ENCODE measurements around the gene CHD9NB. TPM values are rescaled to one million over a fixed set of nuclear protein-coding genes. Genes with fewer than 3 reads are reported as not detected.

CHD9NB gene
- total RNA-seq, 1 donor from 2014 or later: 0.86 TPM

- ATAC-seq (ENCODE audit: poor library complexity): no peak
Measured at GRCh38 chr16:52991572-52991971, 61.1 kb downstream of the CHD9NB start.

More at GRCh38 chr16:52991572-52991971, 61.1 kb downstream of the CHD9NB start:
- DNase-seq: no peak
- intact Hi-C loops (cut with DNase I): no loop called here

Other genes starting within 250 kb of the CHD9NB start
- 39.5 TPM for gene CHD9, start 2.1 kb upstream of the CHD9NB start, total RNA-seq

Data from Right ventricle myocardium superior (tissue), 1 donor.